Retina (tissue), 1 donor: ENCODE results near the gene SBNO1.
"Not testable (repeated sequence)": the region's sequence is repeated elsewhere in the genome, so short reads cannot be mapped to it uniquely, and the experiment has no call there.

Experiments
- DNase-seq: peaks from one replicate; pipeline ENCODE4 v3.0.0-alpha.2; 2016

The SBNO1 gene

GRCh38 chr12:123267991-123268843 lies 96.4 kb downstream of the SBNO1 start:
- peak; percentile 84 for DNase-seq

- no peak for DNase-seq
Measured at GRCh38 chr12:123267335-123267920, 97.2 kb downstream of the SBNO1 start.

- DNase-seq = no peak
Measured at GRCh38 chr12:123266679-123267277, 97.9 kb downstream of the SBNO1 start.

GRCh38 chr12:123265851-123266678 lies 98.6 kb downstream of the SBNO1 start:
- DNase-seq = no peak

GRCh38 chr12:123264642-123265041 lies 100.0 kb downstream of the SBNO1 start:
- no peak for DNase-seq

- DNase-seq = no peak
Measured at GRCh38 chr12:123263196-123263817, 101.3 kb downstream of the SBNO1 start.

- no peak for DNase-seq
Measured at GRCh38 chr12:123261196-123261595, 103.5 kb downstream of the SBNO1 start.

- DNase-seq = no peak
Measured at GRCh38 chr12:123260081-123260480, 104.6 kb downstream of the SBNO1 start.

- DNase-seq = no peak
Measured at GRCh38 chr12:123258593-123258992, 106.1 kb downstream of the SBNO1 start.

GRCh38 chr12:123254853-123255446 lies 109.7 kb downstream of the SBNO1 start:
- DNase-seq = no peak

GRCh38 chr12:123253641-123254459 lies 110.8 kb downstream of the SBNO1 start:
- DNase-seq = no peak

GRCh38 chr12:123252365-123252764 lies 112.3 kb downstream of the SBNO1 start:
- not testable (repeated sequence) for DNase-seq

GRCh38 chr12:123251403-123252076 lies 113.1 kb downstream of the SBNO1 start:
- no peak for DNase-seq

GRCh38 chr12:123250471-123251383 lies 113.9 kb downstream of the SBNO1 start:
- DNase-seq = no peak

GRCh38 chr12:123248996-123249741 lies 115.5 kb downstream of the SBNO1 start:
- not testable (repeated sequence) for DNase-seq

GRCh38 chr12:123248129-123248528 lies 116.5 kb downstream of the SBNO1 start:
- DNase-seq = not testable (repeated sequence)

GRCh38 chr12:123245678-123246077 lies 119.0 kb downstream of the SBNO1 start:
- no peak for DNase-seq

- DNase-seq = no peak
Measured at GRCh38 chr12:123243671-123244262, 120.9 kb downstream of the SBNO1 start.
